GM18499 (cell line): ENCODE results near the gene RASEF.
"Not testable (repeated sequence)": the region's sequence is repeated elsewhere in the genome, so short reads cannot be mapped to it uniquely, and the experiment has no call there.

Source experiments
- ATAC-seq: cut with Tn5 transposase; IDR thresholded peaks from one replicate; pipeline ENCODE4 v1.9.1; 2021; ENCODE audit warnings: moderate number of reproducible peaks; ENCODE audit not compliant: insufficient read depth, unreplicated experiment

Gene RASEF

DNA sequence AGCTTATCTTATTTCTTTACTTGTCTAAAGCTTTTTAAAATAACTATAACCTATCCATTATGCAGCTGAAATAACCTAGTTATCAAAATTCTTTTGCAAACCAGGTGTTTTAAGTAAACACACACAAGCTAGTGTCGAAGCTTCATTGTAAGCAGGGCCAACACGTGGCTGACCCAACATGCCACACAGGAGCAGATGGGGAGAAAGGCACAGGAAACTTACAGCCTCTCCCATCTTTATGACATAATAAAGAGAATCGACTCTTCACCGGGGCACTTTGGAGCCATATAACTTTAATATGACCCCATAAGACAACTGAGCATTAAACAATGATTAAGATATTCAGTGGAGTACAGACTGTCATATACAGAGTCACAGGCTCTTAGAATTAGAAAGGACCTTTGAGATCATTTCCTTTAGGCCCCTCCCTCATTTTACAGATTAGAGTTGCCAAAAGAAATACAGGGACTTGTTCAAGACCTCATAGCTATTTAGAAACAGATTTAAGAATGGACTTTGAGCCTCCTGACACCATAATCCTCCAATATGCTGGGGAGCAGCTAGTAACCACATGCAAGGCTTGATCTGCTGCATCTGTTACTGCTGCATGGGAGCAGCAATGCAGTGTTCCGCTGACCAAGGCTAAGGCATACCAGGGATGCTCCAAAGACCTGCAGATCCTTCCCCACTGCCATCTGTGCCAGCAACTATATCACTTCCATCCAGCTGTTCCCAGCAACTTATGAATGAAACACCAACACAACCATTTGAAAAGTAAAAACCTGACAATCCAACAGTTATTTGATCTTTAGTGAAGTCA is 75.4 kb downstream of the RASEF start:
- ATAC-seq: no peak

GRCh38 chr9:82981552-82981951 is 81.4 kb downstream of the RASEF start:
- no peak for ATAC-seq

GRCh38 chr9:82975176-82975575 is 87.8 kb downstream of the RASEF start:
- no peak for ATAC-seq

- no peak for ATAC-seq
Observed at GRCh38 chr9:82972446-82972845, 90.5 kb downstream of the RASEF start.

GRCh38 chr9:82970359-82970758 is 92.6 kb downstream of the RASEF start:
- no peak for ATAC-seq

DNA sequence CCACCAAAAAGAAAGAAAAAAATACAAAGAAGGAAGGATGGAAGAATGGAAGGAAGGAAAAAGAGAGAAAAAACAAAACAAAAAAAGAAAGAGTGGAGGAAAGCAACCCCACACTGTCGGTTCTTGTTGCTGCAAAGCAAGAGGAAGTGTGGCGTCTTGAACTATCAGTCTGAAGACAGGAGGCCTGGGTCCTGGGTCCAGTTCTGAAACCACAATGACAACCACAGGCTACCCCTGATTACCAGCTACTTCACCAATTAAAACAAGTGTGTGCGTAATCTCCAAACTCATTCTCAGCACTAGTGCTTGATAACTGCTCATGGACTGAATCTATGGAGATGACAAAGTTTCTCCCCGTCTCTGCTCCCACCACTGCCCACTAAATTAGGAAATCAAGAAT is 93.7 kb downstream of the RASEF start:
- ATAC-seq: no peak

DNA sequence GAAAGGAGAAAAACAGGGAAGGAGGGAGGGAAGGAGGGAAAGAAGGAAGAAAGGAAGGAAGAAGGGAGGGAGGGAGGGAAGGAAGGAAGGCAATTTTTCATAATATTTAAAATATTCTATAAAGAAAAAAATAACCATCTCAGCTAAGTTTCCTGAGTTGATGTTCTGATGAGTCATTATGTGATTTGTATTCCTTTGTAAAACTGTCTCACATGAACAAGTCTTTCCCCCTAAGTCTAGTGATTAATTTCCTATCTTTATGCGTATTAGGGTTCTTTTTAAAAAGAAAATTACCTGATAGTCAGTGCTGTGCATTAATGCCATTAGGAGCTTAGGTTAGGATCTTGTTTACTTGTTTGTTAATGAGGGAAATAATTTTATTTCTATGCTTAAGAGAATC is 94.1 kb downstream of the RASEF start:
- no peak for ATAC-seq

- ATAC-seq: no peak
Observed at GRCh38 chr9:82968388-82968787, 94.6 kb downstream of the RASEF start.

GRCh38 chr9:82961504-82962125 is 101.3 kb downstream of the RASEF start:
- peak; percentile 61 for ATAC-seq

GRCh38 chr9:82957529-82958379 is 105.2 kb downstream of the RASEF start:
- no peak for ATAC-seq

- no peak for ATAC-seq
Observed at GRCh38 chr9:82949203-82949602, 113.7 kb downstream of the RASEF start.

DNA sequence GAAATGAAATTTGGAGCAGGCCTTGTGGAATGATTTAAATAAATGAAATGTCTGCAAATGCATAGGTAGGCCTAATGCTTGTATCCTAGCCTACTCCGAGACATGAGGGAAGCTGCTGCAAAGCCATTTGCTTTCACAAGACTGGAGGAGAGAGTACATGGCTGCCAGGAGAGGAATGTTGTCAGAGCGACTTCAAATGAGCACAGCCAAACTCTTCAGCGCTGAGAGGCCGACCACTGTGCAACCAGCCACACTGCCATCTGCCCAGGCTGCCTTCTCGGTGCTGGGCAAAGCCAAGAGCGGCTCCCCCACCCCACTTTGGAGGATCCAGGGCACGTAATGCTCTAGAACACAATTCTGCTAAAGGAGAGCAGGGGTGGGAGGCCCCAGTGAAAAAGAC is 122.6 kb downstream of the RASEF start:
- ATAC-seq: no peak

GRCh38 chr9:82939451-82939850 is 123.5 kb downstream of the RASEF start:
- ATAC-seq: no peak

- ATAC-seq: no peak
Observed at GRCh38 chr9:82938426-82939218, 124.3 kb downstream of the RASEF start.

DNA sequence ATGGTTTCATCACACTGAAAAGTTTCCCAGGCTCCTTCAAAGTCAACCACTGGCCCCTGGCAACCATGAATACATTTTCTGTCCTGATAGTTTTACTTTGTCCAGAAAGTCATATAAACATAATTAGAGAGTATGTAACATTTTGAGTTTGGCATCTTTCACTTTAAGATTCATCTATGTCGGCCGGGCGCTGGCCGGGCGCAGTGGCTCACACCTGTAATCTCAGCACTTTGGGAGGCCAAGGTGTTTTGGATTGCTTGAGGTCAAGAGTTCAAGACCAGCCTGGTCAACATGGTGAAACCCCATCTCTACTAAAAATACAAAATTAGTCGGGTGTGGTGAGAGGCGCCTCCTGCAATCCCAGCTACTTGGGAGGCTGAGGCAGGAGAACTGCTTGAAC is 126.4 kb downstream of the RASEF start:
- ATAC-seq: not testable (repeated sequence)

DNA sequence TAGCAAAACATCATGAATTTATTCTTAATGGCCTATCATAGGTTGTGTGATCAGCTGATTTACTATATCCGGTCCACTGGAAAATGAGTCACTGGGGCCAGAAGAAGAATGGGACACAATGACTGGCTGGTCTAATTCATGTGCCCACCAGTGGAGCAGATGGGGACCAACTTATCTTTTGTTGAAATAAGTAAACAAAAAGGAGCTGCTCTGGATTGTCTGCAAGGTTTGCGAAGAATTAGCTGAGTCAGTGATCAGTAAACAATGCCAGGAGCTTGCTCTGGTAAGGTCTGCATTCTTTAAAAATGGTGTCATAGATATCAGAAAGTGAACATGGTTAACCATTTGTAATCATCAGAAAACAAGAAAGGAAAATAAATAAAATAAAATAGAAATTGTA is 128.0 kb downstream of the RASEF start:
- ATAC-seq: no peak

DNA sequence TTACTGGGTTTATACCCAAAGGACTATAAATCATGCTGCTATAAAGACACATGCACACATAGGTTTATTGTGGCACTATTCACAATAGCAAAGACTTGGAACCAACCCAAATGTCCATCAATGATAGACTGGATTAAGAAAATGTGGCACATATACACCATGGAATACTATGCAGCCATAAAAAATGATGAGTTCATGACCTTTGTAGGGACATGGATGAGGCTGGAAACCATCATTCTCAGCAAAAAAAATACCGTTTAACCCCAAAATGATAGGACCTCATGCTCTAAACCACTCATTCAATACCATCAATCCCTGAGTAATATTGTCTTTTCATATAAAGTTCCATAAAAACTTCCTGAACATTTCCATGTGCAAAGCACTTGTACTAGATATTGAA is 128.9 kb downstream of the RASEF start:
- not testable (repeated sequence) for ATAC-seq

- ATAC-seq: no peak
Observed at GRCh38 chr9:82930116-82930515, 132.8 kb downstream of the RASEF start.
